ENCODE results near the gene DNAJB1. TPM values are rescaled to one million over a fixed set of nuclear protein-coding genes. Genes with fewer than 3 reads are reported as not detected.

DNAJB1 gene
- total and polyA plus RNA-seq, 2 of the 13 experiments (the other 11 are each of a cell fraction or from before 2014, with no cell fraction given), result 87.5 to 97.3 TPM

- peak; percentile 90; the same call in 1 of the 2 replicates for TF ChIP-seq ZNF639 (CRISPR knock-in tag; conservative IDR thresholded peaks at IDR 0.05)
- TF ChIP-seq ZNF432 (CRISPR knock-in tag; IDR thresholded peaks at IDR 0.05; ENCODE audit: borderline replicate concordance), result no peak
- TF ChIP-seq CREM (IDR thresholded peaks at IDR 0.05), result peak; percentile 21; the same call in 1 of the 2 replicates
- TF ChIP-seq CREM (CRISPR knock-in tag; IDR thresholded peaks at IDR 0.05), result no peak
- TF ChIP-seq TOE1 (CRISPR knock-in tag; IDR thresholded peaks at IDR 0.05), result no peak
- TF ChIP-seq ZNF256 (CRISPR knock-in tag; conservative IDR thresholded peaks at IDR 0.05), result no peak
- no peak for TF ChIP-seq MZF1 (CRISPR knock-in tag; IDR thresholded peaks at IDR 0.05; ENCODE audit: borderline replicate concordance)
- peak; percentile 98 for TF ChIP-seq BHLHE40 (IDR thresholded peaks at IDR 0.05; ENCODE audit: low read length)
- no peak for TF ChIP-seq LCORL (IDR thresholded peaks at IDR 0.05)
- TF ChIP-seq LCORL (CRISPR knock-in tag; IDR thresholded peaks at IDR 0.05), result peak; percentile 35; the same call in 1 of the 2 replicates
- no peak for TF ChIP-seq CERS6 (CRISPR knock-in tag; IDR thresholded peaks at IDR 0.05)
- no peak; the same call in 1 of the 2 replicates for TF ChIP-seq ZNF563 (CRISPR knock-in tag; IDR thresholded peaks at IDR 0.05)
- TF ChIP-seq ZNF543 (CRISPR knock-in tag; IDR thresholded peaks at IDR 0.05), result no peak
- peak; percentile 58 for TF ChIP-seq FOXP4 (CRISPR knock-in tag; IDR thresholded peaks at IDR 0.05)
- peak; percentile 33; the same call in 1 of the 2 replicates for TF ChIP-seq ZNF770 (CRISPR knock-in tag; IDR thresholded peaks at IDR 0.05)
- 0 out of 2 replicates have a peak, but pooled peaks have one; percentile 54 for TF ChIP-seq ETS1 (CRISPR knock-in tag; IDR thresholded peaks at IDR 0.05)
- peak; percentile 79 for TF ChIP-seq ZGPAT (CRISPR knock-in tag; IDR thresholded peaks at IDR 0.05)
- TF ChIP-seq KAT8 (CRISPR knock-in tag; IDR thresholded peaks at IDR 0.05), result peak; percentile 80
- peak; percentile 20; the same call in 1 of the 2 replicates for TF ChIP-seq ZNF441 (CRISPR knock-in tag; IDR thresholded peaks at IDR 0.05; ENCODE audit: borderline replicate concordance)
- peak; percentile 46; the same call in 1 of the 2 replicates for TF ChIP-seq TBX3 (IDR thresholded peaks at IDR 0.05; ENCODE audit: borderline replicate concordance)
These were observed 22.0 kb downstream of the DNAJB1 start, which contains the start of gene GIPC1 (continued) for GRCh38 chr19:14496029-14496833.
